HG02885 (cell line): ENCODE measurements around the gene VASN.
"Not testable (repeated sequence)": the region's sequence is repeated elsewhere in the genome, so short reads cannot be mapped to it uniquely, and the experiment has no call there.

ENCODE experiments used
- ATAC-seq: cut with Tn5 transposase; IDR thresholded peaks from one replicate; pipeline ENCODE4 v1.9.1; 2021; ENCODE audit warnings: mild to moderate bottlenecking; ENCODE audit not compliant: unreplicated experiment, poor library complexity

VASN gene

GRCh38 chr16:4371357-4372000 is at the start of gene VASN:
Gene VASN, plus strand, starts transcription at chr16:4371848. Its CDS starts 9,030 bp downstream, at chr16:4380878.
- ATAC-seq = peak; percentile 58

- ATAC-seq = no peak
Observed at GRCh38 chr16:4322121-4323052, 49.3 kb upstream of the VASN start.

GRCh38 chr16:4323071-4323844 is 48.4 kb upstream of the VASN start:
- no peak for ATAC-seq

- ATAC-seq = no peak
Observed at GRCh38 chr16:4323845-4324488, 47.7 kb upstream of the VASN start.

- no peak for ATAC-seq
Observed at GRCh38 chr16:4324492-4325252, 47.0 kb upstream of the VASN start.

- ATAC-seq = no peak
Observed at GRCh38 chr16:4325253-4325758, 46.3 kb upstream of the VASN start.

- ATAC-seq = no peak
Observed at GRCh38 chr16:4327386-4328045, 44.1 kb upstream of the VASN start.

- no peak for ATAC-seq
Observed at GRCh38 chr16:4328046-4328781, 43.4 kb upstream of the VASN start.

- ATAC-seq = no peak
Observed at GRCh38 chr16:4328782-4329775, 42.6 kb upstream of the VASN start.

- no peak for ATAC-seq
Observed at GRCh38 chr16:4330277-4330874, 41.3 kb upstream of the VASN start.

GRCh38 chr16:4332083-4332482 is 39.6 kb upstream of the VASN start:
- no peak for ATAC-seq

- ATAC-seq = no peak
Observed at GRCh38 chr16:4332623-4333307, 38.9 kb upstream of the VASN start.

GRCh38 chr16:4333308-4333638 is 38.4 kb upstream of the VASN start:
- ATAC-seq = no peak

GRCh38 chr16:4333714-4334113 is 37.9 kb upstream of the VASN start:
- ATAC-seq = not testable (repeated sequence)

- no peak for ATAC-seq
Observed at GRCh38 chr16:4334724-4335495, 36.7 kb upstream of the VASN start.
